GM18909 (cell line): ENCODE measurements around the gene ATP11A.

Source experiments
- ATAC-seq: cut with Tn5 transposase; IDR thresholded peaks from one replicate; pipeline ENCODE4 v1.9.1; 2021; ENCODE audit warnings: mild to moderate bottlenecking; ENCODE audit not compliant: unreplicated experiment, poor library complexity

The ATP11A gene

GRCh38 chr13:112932971-112933370, 243.1 kb downstream of the ATP11A start:
- no peak for ATAC-seq

GRCh38 chr13:112933649-112934048, 243.8 kb downstream of the ATP11A start:
- ATAC-seq, result no peak

- no peak for ATAC-seq
These were observed 244.2 kb downstream of the ATP11A start for GRCh38 chr13:112934078-112934477.
